Measurements from ENCODE around the gene COPRS. TPM values are rescaled to one million over a fixed set of nuclear protein-coding genes. Genes with fewer than 3 reads are reported as not detected.

The COPRS gene
- total RNA-seq, 2 experiments from 2014 or later: 68.3 to 69.8 TPM

DNA sequence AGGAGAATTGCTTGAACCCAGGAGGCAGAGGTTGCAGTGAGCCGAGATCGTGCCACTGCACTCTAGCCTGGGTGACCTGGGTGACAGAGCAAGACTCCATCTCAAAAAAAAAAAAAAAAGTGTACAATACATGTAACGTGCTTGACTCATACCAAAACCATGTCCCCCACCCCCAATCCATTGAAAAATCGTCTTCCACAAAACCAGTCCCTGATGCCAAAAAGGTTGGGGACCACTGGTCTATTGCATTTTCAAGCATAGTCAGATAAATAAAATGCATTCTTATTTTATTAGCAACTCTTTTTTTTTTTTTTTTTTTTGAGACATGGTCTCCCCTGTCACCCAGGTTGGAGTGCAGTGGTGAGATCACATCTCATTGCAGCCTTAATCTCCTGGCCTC, 52.1 kb downstream of the COPRS start:
- no peaks in the 10 kb centered on the region for H3K9me3 Mint-ChIP-seq
- H3K4me1 Mint-ChIP-seq: no peaks in the 10 kb centered on the region
- H3K4me3 Mint-ChIP-seq: no peak overlapping the region
- no peak overlapping the region for H3K27ac Mint-ChIP-seq
- H3K27me3 Mint-ChIP-seq: no peaks in the 10 kb centered on the region
- H3K36me3 Mint-ChIP-seq: no peaks in the 10 kb centered on the region
- no peak for DNase-seq

GRCh38 chr17:31803494-31804213, 55.4 kb downstream of the COPRS start:
- no peak for DNase-seq
- Mint-ChIP-seq H3K27ac (no peak overlapping the region), H3K9me3 (no peaks in the 10 kb centered on the region), H3K27me3 (no peaks in the 10 kb centered on the region), H3K4me3 (no peak overlapping the region), H3K36me3 (no peaks in the 10 kb centered on the region), H3K4me1 (no peaks in the 10 kb centered on the region)

- no peak overlapping the region for H3K27ac Mint-ChIP-seq
Measured at GRCh38 chr17:31802502-31802901, 56.5 kb downstream of the COPRS start.

More at GRCh38 chr17:31802502-31802901, 56.5 kb downstream of the COPRS start:
- no peaks in the 10 kb centered on the region for H3K36me3 Mint-ChIP-seq
- no peak for DNase-seq
- H3K27me3 Mint-ChIP-seq: no peaks in the 10 kb centered on the region
- no peak overlapping the region for H3K4me3 Mint-ChIP-seq
- no peaks in the 10 kb centered on the region for H3K9me3 Mint-ChIP-seq
- H3K4me1 Mint-ChIP-seq: no peaks in the 10 kb centered on the region

Other genes with a start within 250 kb of the COPRS start
- gene UTP6, start 42.5 kb upstream of the COPRS start, total RNA-seq: 100 to 1,000 TPM; 167 to 171 TPM
- gene SUZ12, start 77.8 kb upstream of the COPRS start, total RNA-seq: 10 to 100 TPM; 79.1 to 85.0 TPM
- gene LRRC37B, start 148.1 kb upstream of the COPRS start, total RNA-seq: 10 to 100 TPM; 11.3 to 12.2 TPM

Measured in activated naive CD8-positive, alpha-beta T cell treated with anti-CD3 and anti-CD28 coated beads for 36 hours (primary cell).